Panc1 (cell line): ENCODE results near the gene ISYNA1. TPM values are rescaled to one million over a fixed set of nuclear protein-coding genes. Genes with fewer than 3 reads are reported as not detected.

ENCODE experiments used
- ATAC-seq: fragments of 200-7000 bp; cut with Tn5 transposase; 2 replicates; pipeline ENCODE4 v1.9.1; 2020; ENCODE audit warnings: mild to moderate bottlenecking, moderate library complexity
- BruUV-seq: library from RNA; stranded (reverse); fragments of 400-500 nt; replicated peaks from 2 replicates; lab custom pipeline; 2021; lab: Mats Ljungman, UMichigan
- CTCF ChIA-PET: fragments of 300-600 bp; sonication (Branson Sonifier 250); formaldehyde crosslinking; loops from one replicate; lab custom pipeline; 2022; ENCODE audit warnings: antibody characterized with exemption; lab: Charles Lee
- POLR2A ChIA-PET: fragments of 300-600 bp; sonication (Branson Sonifier 250); formaldehyde crosslinking; loops from one replicate; lab custom pipeline; 2022; ENCODE audit warnings: antibody characterized with exemption; lab: Charles Lee
- DNase-seq: peaks from one replicate; pipeline ENCODE4 v3.0.0-alpha.2; 2010; ENCODE audit warnings: low read depth, low spot score
- H3K27ac ChIP-seq: 2 replicates; pipeline ENCODE4 v1.5.1; 2011; ENCODE audit warnings: mild to moderate bottlenecking, low read length, inconsistent platforms
- H3K27me3 ChIP-seq: fragments of 200-500 bp; sonication (Bioruptor generic); 2 replicates; pipeline ENCODE4 v1.6.0; 2014; ENCODE audit warnings: low read length, inconsistent platforms; ENCODE audit not compliant: control insufficient read depth, insufficient read depth
- H3K36me3 ChIP-seq: fragments of 200-500 bp; sonication (Bioruptor generic); 2 replicates; pipeline ENCODE4 v1.5.1; 2014; ENCODE audit warnings: inconsistent platforms, mild to moderate bottlenecking, low read length, moderate library complexity; ENCODE audit not compliant: control insufficient read depth, insufficient read depth
- H3K4me1 ChIP-seq: 2 replicates; pipeline ENCODE4 v1.5.1; 2011; ENCODE audit warnings: inconsistent platforms, mild to moderate bottlenecking, low read length, moderate library complexity; ENCODE audit not compliant: control insufficient read depth, insufficient read depth
- H3K4me3 ChIP-seq, 2 experiments: 2 replicates each; pipeline ENCODE4 v1.5.1; 2011 to 2012; ENCODE audit warnings: low read depth in 2 of 2, low read length in 2 of 2, mild to moderate bottlenecking in 2 of 2, inconsistent platforms in 1 of 2, moderate library complexity in 1 of 2
- H3K9me3 ChIP-seq: fragments of 200-500 bp; sonication (Bioruptor generic); 2 replicates; pipeline ENCODE4 v1.5.1; 2014; ENCODE audit warnings: low read depth, mild to moderate bottlenecking, inconsistent platforms, low read length, moderate library complexity; ENCODE audit not compliant: control insufficient read depth, insufficient read depth
- CTCF ChIP-seq: fragments of 450-650 bp; IDR thresholded peaks from 2 replicates; pipeline ENCODE4 v1.5.1; 2017; ENCODE audit warnings: mild to moderate bottlenecking
- POLR2AphosphoS5 ChIP-seq: IDR thresholded peaks from 2 replicates; pipeline ENCODE4 v1.6.1; 2012; ENCODE audit warnings: mild to moderate bottlenecking, low read depth, low read length, moderate library complexity
- REST ChIP-seq, 2 experiments: IDR thresholded peaks; 2 replicates each; pipeline ENCODE4 v1.6.1; 2011 to 2012; ENCODE audit warnings: low read depth in 2 of 2, control low read depth in 1 of 2, low read length in 1 of 2, mild to moderate bottlenecking in 1 of 2, moderate library complexity in 1 of 2; ENCODE audit not compliant: insufficient read depth in 1 of 2
- SIN3A ChIP-seq: IDR thresholded peaks from 2 replicates; pipeline ENCODE4 v1.6.1; 2012; ENCODE audit warnings: low read depth, mild to moderate bottlenecking, low read length, moderate library complexity, borderline replicate concordance; ENCODE audit not compliant: insufficient read depth
- TCF7L2 ChIP-seq: IDR thresholded peaks from 2 replicates; pipeline ENCODE4 v1.6.1; 2011; ENCODE audit warnings: mild to moderate bottlenecking, low read depth, low read length, inconsistent platforms
- in situ Hi-C: cut with HindIII; loops from 2 replicates; pipeline ENCODE4 v1.10.0; 2016; ENCODE audit warnings: low sequenced_read_pairs, low pct_unique_long_range_greater_than_20kb
- intact Hi-C: fragments of 100-400 bp; cut with micrococcal nuclease; formaldehyde crosslinking; loops from one replicate; pipeline ENCODE4 v1.10.0; 2022; ENCODE audit not compliant: unreplicated experiment
- total RNA-seq: library from RNA; stranded (reverse); gene quantifications from one replicate; pipeline ENCODE4 v1.2.1, GENCODE V29; 2021; ENCODE audit not compliant: unreplicated experiment

ISYNA1 gene
- total RNA-seq, 1 experiment from 2014 or later: 351 TPM

GRCh38 chr19:18450021-18450930 is 12.3 kb upstream of the ISYNA1 start:
- ChIA-PET CTCF (no interaction called here), POLR2A (no interaction called here)
- TF ChIP-seq TCF7L2 (no peak), REST (IDR thresholded peaks at IDR 0.05; ENCODE audit: insufficient read depth in 1 of 2, low read depth in 2 of 2, low read length in 1 of 2) (no peak), SIN3A (no peak), CTCF (no peak), POLR2AphosphoS5 (no peak)
- ATAC-seq (no peak), DNase-seq (no peak)
- no peak overlapping the region for H3K4me3 ChIP-seq
- no peak overlapping the region for H3K27ac ChIP-seq
- intact Hi-C loops (no loop called here), in situ Hi-C loops (no loop called here)
- H3K9me3 ChIP-seq: no peaks in the 10 kb centered on the region
- H3K36me3 ChIP-seq: no peaks in the 10 kb centered on the region
- no TSS peak for BruUV-seq
- 0 out of 2 replicates have a peak, but pooled peaks cover 10% of the 10 kb centered on the region for H3K4me1 ChIP-seq
- no peaks in the 10 kb centered on the region for H3K27me3 ChIP-seq

- no peak overlapping the region for H3K4me3 ChIP-seq
- H3K36me3 ChIP-seq: no peaks in the 10 kb centered on the region
- BruUV-seq: no TSS peak
- no peak for ATAC-seq
- no peaks in the 10 kb centered on the region for H3K9me3 ChIP-seq
- ChIA-PET CTCF (no interaction called here), POLR2A (no interaction called here)
- H3K27ac ChIP-seq: no peak overlapping the region
- H3K27me3 ChIP-seq: no peaks in the 10 kb centered on the region
- DNase-seq: no peak
- 0 out of 2 replicates have a peak, but pooled peaks cover 10% of the 10 kb centered on the region for H3K4me1 ChIP-seq
- TF ChIP-seq POLR2AphosphoS5 (no peak), CTCF (no peak), SIN3A (no peak), TCF7L2 (no peak), REST (IDR thresholded peaks at IDR 0.05; ENCODE audit: insufficient read depth in 1 of 2, low read depth in 2 of 2, low read length in 1 of 2) (no peak)
- intact Hi-C loops (no loop called here), in situ Hi-C loops (no loop called here)
These were observed 11.6 kb upstream of the ISYNA1 start for GRCh38 chr19:18449552-18449951.
